PC-3 (cell line): ENCODE measurements around the gene SLC47A2. TPM values are rescaled to one million over a fixed set of nuclear protein-coding genes. Genes with fewer than 3 reads are reported as not detected.

Source experiments
- ATAC-seq: fragments of 200-7000 bp; cut with Tn5 transposase; 2 replicates; pipeline ENCODE4 v1.9.1; 2020; ENCODE audit warnings: mild to moderate bottlenecking, moderate library complexity
- BruUV-seq: library from RNA; stranded (reverse); fragments of 400-500 nt; replicated peaks from 2 replicates; lab custom pipeline; 2021; lab: Mats Ljungman, UMichigan
- CTCF ChIA-PET: fragments of 300-600 bp; sonication (Branson Sonifier 250); formaldehyde crosslinking; loops from one replicate; lab custom pipeline; 2022; ENCODE audit warnings: antibody characterized with exemption; lab: Charles Lee
- POLR2A ChIA-PET: fragments of 300-600 bp; sonication (Branson Sonifier 250); formaldehyde crosslinking; loops from one replicate; lab custom pipeline; 2022; ENCODE audit warnings: antibody characterized with exemption; ENCODE audit not compliant: unreplicated experiment; lab: Charles Lee
- DNase-seq: peaks from one replicate; pipeline ENCODE4 v3.0.0-alpha.2; 2015
- H2AFZ ChIP-seq: fragments of 300-600 bp; sonication (generic); 2 replicates; pipeline ENCODE4 v1.6.0; 2016; ENCODE audit warnings: antibody characterized with exemption, low read length
- H3F3A ChIP-seq: fragments of 300-600 bp; sonication (generic); one replicate; pipeline ENCODE4 v1.6.0; 2017; ENCODE audit warnings: antibody characterized with exemption, low read length, control low read depth, mild to moderate bottlenecking; ENCODE audit not compliant: unreplicated experiment
- H3K27ac ChIP-seq: fragments of 300-600 bp; sonication (generic); 2 replicates; pipeline ENCODE4 v1.5.1; 2016; ENCODE audit warnings: mild to moderate bottlenecking, low read length
- H3K27me3 ChIP-seq: fragments of 300-600 bp; sonication (generic); 2 replicates; pipeline ENCODE4 v1.6.1; 2016; ENCODE audit warnings: low read length, mixed read lengths
- H3K36me3 ChIP-seq: fragments of 300-600 bp; sonication (generic); 2 replicates; pipeline ENCODE4 v1.6.1; 2016; ENCODE audit warnings: low read depth, mixed run types, low read length, mixed read lengths
- H3K4me1 ChIP-seq: fragments of 300-600 bp; sonication (generic); 2 replicates; pipeline ENCODE4 v1.5.1; 2016; ENCODE audit warnings: low read length; ENCODE audit not compliant: insufficient read depth
- H3K4me2 ChIP-seq: fragments of 300-600 bp; sonication (generic); 2 replicates; pipeline ENCODE4 v1.6.0; 2016; ENCODE audit warnings: low read length
- H3K4me3 ChIP-seq: fragments of 300-600 bp; sonication (generic); 2 replicates; pipeline ENCODE4 v1.5.1; 2016; ENCODE audit warnings: mild to moderate bottlenecking, low read length, mixed read lengths
- H3K79me2 ChIP-seq: fragments of 300-600 bp; sonication (generic); 2 replicates; pipeline ENCODE4 v1.6.1; 2017; ENCODE audit warnings: low read length, mixed read lengths
- H3K9ac ChIP-seq: fragments of 300-600 bp; sonication (generic); 2 replicates; pipeline ENCODE4 v1.6.0; 2016; ENCODE audit warnings: mild to moderate bottlenecking, low read length
- H3K9me2 ChIP-seq: fragments of 300-600 bp; sonication (generic); replicated peaks from 2 replicates; pipeline ENCODE4 v1.6.1; 2016; ENCODE audit warnings: mixed run types, low read length, mixed read lengths
- H3K9me3 ChIP-seq: fragments of 300-600 bp; sonication (generic); 2 replicates; pipeline ENCODE4 v1.6.1; 2016; ENCODE audit warnings: low read length, mixed read lengths
- H4K20me1 ChIP-seq: fragments of 300-600 bp; sonication (generic); 2 replicates; pipeline ENCODE4 v1.6.1; 2016; ENCODE audit warnings: low read length, mixed read lengths
- EZH2 ChIP-seq: fragments of 300-600 bp; sonication (generic); IDR thresholded peaks from one replicate; pipeline ENCODE4 v1.6.1; 2017; ENCODE audit warnings: antibody characterized with exemption, mild to moderate bottlenecking, low read length; ENCODE audit not compliant: unreplicated experiment
- EZH2phosphoT487 ChIP-seq: fragments of 300-600 bp; sonication (generic); IDR thresholded peaks from 2 replicates; pipeline ENCODE4 v1.6.1; 2018; ENCODE audit warnings: mild to moderate bottlenecking, antibody characterized with exemption, low read length, borderline replicate concordance
- intact Hi-C: fragments of 100-400 bp; cut with micrococcal nuclease; formaldehyde crosslinking; loops from 2 replicates; pipeline ENCODE4 v1.9.0; 2023
- total RNA-seq: library from RNA; depleted of rRNA; stranded (reverse); fragments of >200 nt; gene quantifications from 2 replicates; pipeline ENCODE4 v1.2.3, GENCODE V29; 2014; rRNA removed
- TF ChIP-seq, protein P1 (sequence below): fragments of 300-600 bp; sonication (generic); conservative IDR thresholded peaks from 2 replicates; pipeline ENCODE4 v1.5.1; 2017; ENCODE audit warnings: antibody characterized with exemption, low read depth, mild to moderate bottlenecking, low read length

Gene SLC47A2
- total RNA-seq, 1 experiment from 2014 or later = not detected

DNA sequence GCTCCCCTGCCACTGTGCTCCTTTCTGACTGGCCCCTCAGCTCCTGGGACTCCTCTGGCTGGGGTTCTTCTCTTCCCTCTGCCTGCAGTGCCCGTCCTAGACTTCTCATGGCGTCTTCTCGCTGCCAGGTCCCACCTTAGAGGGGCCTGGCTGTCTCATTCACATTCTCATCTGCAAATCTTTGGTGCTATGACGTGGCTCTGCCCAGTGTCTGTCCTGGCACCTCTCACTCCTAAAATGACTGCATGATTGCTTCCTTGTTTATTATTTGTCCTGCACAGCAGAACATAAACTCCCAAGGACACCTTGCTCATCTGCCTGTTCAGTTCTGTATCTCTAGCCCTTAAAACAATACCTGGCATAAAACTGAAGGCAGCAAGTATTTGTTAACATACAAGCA, 86.3 kb downstream of the SLC47A2 start:
- intact Hi-C loops = no loop called here
- TF ChIP-seq EZH2 = no peak
- TF ChIP-seq, protein P1, sequence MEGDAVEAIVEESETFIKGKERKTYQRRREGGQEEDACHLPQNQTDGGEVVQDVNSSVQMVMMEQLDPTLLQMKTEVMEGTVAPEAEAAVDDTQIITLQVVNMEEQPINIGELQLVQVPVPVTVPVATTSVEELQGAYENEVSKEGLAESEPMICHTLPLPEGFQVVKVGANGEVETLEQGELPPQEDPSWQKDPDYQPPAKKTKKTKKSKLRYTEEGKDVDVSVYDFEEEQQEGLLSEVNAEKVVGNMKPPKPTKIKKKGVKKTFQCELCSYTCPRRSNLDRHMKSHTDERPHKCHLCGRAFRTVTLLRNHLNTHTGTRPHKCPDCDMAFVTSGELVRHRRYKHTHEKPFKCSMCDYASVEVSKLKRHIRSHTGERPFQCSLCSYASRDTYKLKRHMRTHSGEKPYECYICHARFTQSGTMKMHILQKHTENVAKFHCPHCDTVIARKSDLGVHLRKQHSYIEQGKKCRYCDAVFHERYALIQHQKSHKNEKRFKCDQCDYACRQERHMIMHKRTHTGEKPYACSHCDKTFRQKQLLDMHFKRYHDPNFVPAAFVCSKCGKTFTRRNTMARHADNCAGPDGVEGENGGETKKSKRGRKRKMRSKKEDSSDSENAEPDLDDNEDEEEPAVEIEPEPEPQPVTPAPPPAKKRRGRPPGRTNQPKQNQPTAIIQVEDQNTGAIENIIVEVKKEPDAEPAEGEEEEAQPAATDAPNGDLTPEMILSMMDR = no peak
- TF ChIP-seq EZH2phosphoT487 = no peak
- ATAC-seq (no peak), DNase-seq (no peak)
- Histone ChIP-seq H3K4me1 (peaks cover 22% of the 10 kb centered on the region), H3K4me2 (peak overlapping the region; percentile 55), H3K36me3 (no peaks in the 10 kb centered on the region), H2AFZ (no peak overlapping the region), H3K9me2 (no peaks in the 10 kb centered on the region), H4K20me1 (no peaks in the 10 kb centered on the region), H3K27me3 (no peaks in the 10 kb centered on the region), H3K79me2 (no peaks in the 10 kb centered on the region), H3F3A (no peaks in the 10 kb centered on the region), H3K9me3 (no peaks in the 10 kb centered on the region), H3K4me3 (no peak overlapping the region), H3K27ac (peak overlapping the region; percentile 61), H3K9ac (no peak overlapping the region)
- ChIA-PET CTCF (no interaction called here), POLR2A (no interaction called here)
- no TSS peak for BruUV-seq

DNA sequence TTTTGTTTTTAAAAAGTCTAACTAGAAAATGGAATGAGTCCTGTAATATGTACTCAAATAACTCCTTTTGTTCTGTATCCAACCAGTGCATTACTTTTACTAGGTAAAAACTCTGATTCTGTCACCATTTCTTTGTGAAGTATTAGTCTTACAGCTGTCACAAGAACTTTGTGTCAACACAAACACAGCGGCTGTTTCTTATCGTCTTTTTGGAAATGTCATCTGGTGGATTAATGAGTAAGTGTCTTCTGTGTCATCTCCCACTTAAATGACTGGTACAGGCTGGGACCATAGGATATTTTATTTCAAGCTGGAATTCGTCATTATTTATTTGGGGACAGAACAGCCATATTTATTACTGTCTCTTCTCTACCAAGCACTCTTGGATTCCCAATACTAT, 86.9 kb downstream of the SLC47A2 start:
- Histone ChIP-seq H3K9me3 (no peaks in the 10 kb centered on the region), H3F3A (no peaks in the 10 kb centered on the region), H3K9me2 (no peaks in the 10 kb centered on the region), H3K79me2 (no peaks in the 10 kb centered on the region), H3K27ac (no peak overlapping the region), H3K4me1 (peaks cover 22% of the 10 kb centered on the region), H3K27me3 (no peaks in the 10 kb centered on the region), H3K4me3 (no peak overlapping the region), H3K36me3 (no peaks in the 10 kb centered on the region), H2AFZ (no peak overlapping the region), H3K9ac (no peak overlapping the region), H3K4me2 (no peak overlapping the region), H4K20me1 (no peaks in the 10 kb centered on the region)
- ATAC-seq = no peak
- intact Hi-C loops = no loop called here
- POLR2A ChIA-PET = no interaction called here
- no TSS peak for BruUV-seq
- TF ChIP-seq, protein P1 = no peak
- TF ChIP-seq EZH2 (no peak), EZH2phosphoT487 (no peak)
- CTCF ChIA-PET = no interaction called here
- peak; percentile 25 for DNase-seq

Other genes starting within 250 kb of the SLC47A2 start
- gene SLC47A1, start 182.7 kb downstream of the SLC47A2 start, total RNA-seq = 0.12 and 0.15 TPM in 2 replicates
- gene ALDH3A2, start 67.8 kb downstream of the SLC47A2 start, total RNA-seq = 125 and 143 TPM in 2 replicates
- 27.9 and 30.1 TPM in 2 replicates for gene ALDH3A1, start 31.7 kb upstream of the SLC47A2 start, total RNA-seq
- gene ULK2, start 151.4 kb upstream of the SLC47A2 start, total RNA-seq = 15.8 and 30.2 TPM in 2 replicates